IPS-NIHi7 (cell line): ENCODE data around the gene NUCB1.
"Not testable (repeated sequence)": the region's sequence is repeated elsewhere in the genome, so short reads cannot be mapped to it uniquely, and the experiment has no call there.

ENCODE experiments used
- DNase-seq: peaks from one replicate; pipeline ENCODE4 v3.0.0; 2012; ENCODE audit warnings: mixed read lengths; ENCODE audit errors: extremely low spot score

NUCB1 gene

GRCh38 chr19:48874303-48875135 is 25.6 kb upstream of the NUCB1 start:
- no peak for DNase-seq

GRCh38 chr19:48876043-48876981 is 23.8 kb upstream of the NUCB1 start:
- DNase-seq = not testable (repeated sequence)

- no peak for DNase-seq
Measured at GRCh38 chr19:48877855-48878195, 22.3 kb upstream of the NUCB1 start.

- no peak for DNase-seq
Measured at GRCh38 chr19:48878196-48879024, 21.7 kb upstream of the NUCB1 start.

- no peak for DNase-seq
Measured at GRCh38 chr19:48879025-48879637, 21.0 kb upstream of the NUCB1 start.

GRCh38 chr19:48879696-48880095 is 20.4 kb upstream of the NUCB1 start:
- not testable (repeated sequence) for DNase-seq

- DNase-seq = peak; percentile 77
Measured at GRCh38 chr19:48881741-48882657, 18.1 kb upstream of the NUCB1 start.

GRCh38 chr19:48883726-48884125 is 16.4 kb upstream of the NUCB1 start:
- DNase-seq = no peak

GRCh38 chr19:48887861-48888612 is 12.1 kb upstream of the NUCB1 start:
- no peak for DNase-seq

- DNase-seq = not testable (repeated sequence)
Measured at GRCh38 chr19:48889496-48889895, 10.6 kb upstream of the NUCB1 start.

- no peak for DNase-seq
Measured at GRCh38 chr19:48890551-48890950, 9.6 kb upstream of the NUCB1 start.

- DNase-seq = no peak
Measured at GRCh38 chr19:48895226-48895625, 4.9 kb upstream of the NUCB1 start.

- peak; percentile 91 for DNase-seq
Measured at GRCh38 chr19:48896191-48896720, 3.9 kb upstream of the NUCB1 start.

GRCh38 chr19:48897181-48897580 is 2.9 kb upstream of the NUCB1 start:
- DNase-seq = no peak

- DNase-seq = not testable (repeated sequence)
Measured at GRCh38 chr19:48899386-48899749, 744 bp upstream of the NUCB1 start.

GRCh38 chr19:48900477-48901406 is 630 bp downstream of the NUCB1 start:
- DNase-seq = peak; percentile 46

GRCh38 chr19:48902291-48902690 is 2.2 kb downstream of the NUCB1 start:
- not testable (repeated sequence) for DNase-seq

GRCh38 chr19:48903788-48904187 is 3.7 kb downstream of the NUCB1 start:
- not testable (repeated sequence) for DNase-seq
